ENCODE measurements around the gene DUXB. TPM values are rescaled to one million over a fixed set of nuclear protein-coding genes. Genes with fewer than 3 reads are reported as not detected.

Gene DUXB
- total RNA-seq, 4 donors from 2014 or later, result not detected

DNA sequence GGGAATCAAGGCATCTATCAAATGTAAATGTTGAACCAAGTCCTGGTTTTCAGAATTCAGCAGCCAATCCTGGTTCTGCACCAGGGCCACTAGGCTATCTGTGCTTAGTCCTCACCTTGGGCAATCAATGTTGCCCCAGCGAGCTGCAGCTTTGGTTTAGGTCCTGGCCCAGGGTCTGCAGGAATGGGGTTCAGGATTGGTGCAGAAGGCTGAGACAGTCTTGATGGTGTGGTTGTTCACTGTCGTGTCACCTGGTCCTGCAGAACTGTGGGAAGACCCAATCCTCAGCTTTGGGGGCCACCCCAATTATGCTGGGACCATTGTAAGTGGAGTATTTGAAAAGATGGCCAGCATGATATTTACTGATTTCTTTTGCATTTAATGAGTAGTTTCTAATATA is 43.1 kb downstream of the DUXB start:
- no peak for DNase-seq
- intact Hi-C loops (cut with DNase I), result no loop called here
- H3K9me3 ChIP-seq, result no peaks in the 10 kb centered on the region
- no peaks in the 10 kb centered on the region for H3K27me3 ChIP-seq
- WGBS, 2 donors, result 94 to 96% methylated on average over 2 of the region's 2 CpGs
- peaks cover 6 to 13% of the 10 kb centered on the region in 2 donors for H3K4me1 ChIP-seq
- TF ChIP-seq, protein P1, sequence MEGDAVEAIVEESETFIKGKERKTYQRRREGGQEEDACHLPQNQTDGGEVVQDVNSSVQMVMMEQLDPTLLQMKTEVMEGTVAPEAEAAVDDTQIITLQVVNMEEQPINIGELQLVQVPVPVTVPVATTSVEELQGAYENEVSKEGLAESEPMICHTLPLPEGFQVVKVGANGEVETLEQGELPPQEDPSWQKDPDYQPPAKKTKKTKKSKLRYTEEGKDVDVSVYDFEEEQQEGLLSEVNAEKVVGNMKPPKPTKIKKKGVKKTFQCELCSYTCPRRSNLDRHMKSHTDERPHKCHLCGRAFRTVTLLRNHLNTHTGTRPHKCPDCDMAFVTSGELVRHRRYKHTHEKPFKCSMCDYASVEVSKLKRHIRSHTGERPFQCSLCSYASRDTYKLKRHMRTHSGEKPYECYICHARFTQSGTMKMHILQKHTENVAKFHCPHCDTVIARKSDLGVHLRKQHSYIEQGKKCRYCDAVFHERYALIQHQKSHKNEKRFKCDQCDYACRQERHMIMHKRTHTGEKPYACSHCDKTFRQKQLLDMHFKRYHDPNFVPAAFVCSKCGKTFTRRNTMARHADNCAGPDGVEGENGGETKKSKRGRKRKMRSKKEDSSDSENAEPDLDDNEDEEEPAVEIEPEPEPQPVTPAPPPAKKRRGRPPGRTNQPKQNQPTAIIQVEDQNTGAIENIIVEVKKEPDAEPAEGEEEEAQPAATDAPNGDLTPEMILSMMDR (IDR thresholded peaks at IDR 0.05), result no peak
- no peak for TF ChIP-seq POLR2A (IDR thresholded peaks at IDR 0.05)
- H3K27ac ChIP-seq, result no peak overlapping the region
- H3K4me3 ChIP-seq (replicated peaks in 1 of 3), result no peak overlapping the region
- H3K36me3 ChIP-seq, result peaks cover 41 to 44% of the 10 kb centered on the region in 2 donors

GRCh38 chr16:75653922-75654321 is 47.3 kb downstream of the DUXB start:
- Histone ChIP-seq H3K27ac (peak overlapping the region in 2 of 3 donors; percentile 56 to 72), H3K4me3 (replicated peaks in 1 of 3) (no peak overlapping the region), H3K27me3 (no peaks in the 10 kb centered on the region), H3K9me3 (no peaks in the 10 kb centered on the region), H3K36me3 (peaks cover 41 to 44% of the 10 kb centered on the region in 2 donors), H3K4me1 (peaks cover 38 to 44% of the 10 kb centered on the region in 2 donors)
- 12 to 20% methylated on average over 1 of the region's 1 CpG for WGBS, 2 donors
- no peak for TF ChIP-seq POLR2A (IDR thresholded peaks at IDR 0.05)
- TF ChIP-seq, protein P1 (IDR thresholded peaks at IDR 0.05), result no peak
- DNase-seq, result no peak
- intact Hi-C loops (cut with DNase I), result no loop called here

GRCh38 chr16:75648265-75649076 is 52.8 kb downstream of the DUXB start:
- Histone ChIP-seq H3K4me1 (peaks cover 43 to 54% of the 10 kb centered on the region in 2 donors), H3K36me3 (no peaks in the 10 kb centered on the region), H3K27ac (peak overlapping the region; percentile 99 to 100 (median 99)), H3K4me3 (replicated peaks in 1 of 3) (peak overlapping the region; percentile 84 to 100 (median 89)), H3K9me3 (no peaks in the 10 kb centered on the region), H3K27me3 (no peaks in the 10 kb centered on the region)
- WGBS, 2 donors, result 0% methylated on average over 43 to 46 of the region's 62 CpGs
- TF ChIP-seq, protein P1 (IDR thresholded peaks at IDR 0.05), result no peak
- TF ChIP-seq POLR2A (IDR thresholded peaks at IDR 0.05), result peak in 1 of 2 donors; percentile 81
- DNase-seq, result peak; percentile 87 to 88
- intact Hi-C loops (cut with DNase I), result loop anchor here (5.0 to 10.0 kb wide), 2 partner anchors 116 to 1544 kb away; partner anchors contain the start of gene MON1B

- peak; percentile 89 to 99 for TF ChIP-seq POLR2A (IDR thresholded peaks at IDR 0.05)
- TF ChIP-seq, protein P1 (IDR thresholded peaks at IDR 0.05), result no peak
- DNase-seq, result peak; percentile 93 to 94
- 0% methylated on average over 8 to 29 of the region's 76 CpGs for WGBS, 2 donors
- no peaks in the 10 kb centered on the region for H3K36me3 ChIP-seq
- peak within 1 kb of the TSS; percentile 99 to 100 (median 99) for H3K27ac ChIP-seq
- H3K9me3 ChIP-seq, result no peaks in the 10 kb centered on the region
- peak within 1 kb of the TSS; percentile 84 to 100 (median 89) for H3K4me3 ChIP-seq (replicated peaks in 1 of 3)
- intact Hi-C loops (cut with DNase I), result loop anchor here (5.0 to 10.0 kb wide), 2 partner anchors 117 to 1545 kb away; partner anchors contain the start of gene MON1B
- no peaks in the 10 kb centered on the region for H3K27me3 ChIP-seq
- H3K4me1 ChIP-seq, result peaks cover 35 to 46% of the 10 kb centered on the region in 2 donors
These were observed 53.6 kb downstream of the DUXB start, which contains the start of the genes KARS1 and TERF2IP for GRCh38 chr16:75647492-75648264. Gene KARS1 (minus strand): TSS chr16:75647665. CDS start chr16:75647639, 26 bp downstream. Gene TERF2IP (plus strand): TSS chr16:75647773. CDS start chr16:75647883, 110 bp downstream.

Data from thyroid gland (tissue), 4 donors.